NCI-H748 (cell line): Measurements from ENCODE around the gene CENPP.

Source experiments
- DNase-seq: peaks from one replicate; lab custom pipeline; 2025; ENCODE audit not compliant: unreplicated experiment; lab: John Stamatoyannopoulos, UW

Gene CENPP

GRCh38 chr9:92422611-92423338 lies 97.0 kb downstream of the CENPP start:
- no peak for DNase-seq

- no peak for DNase-seq
Measured at GRCh38 chr9:92423612-92424011, 97.9 kb downstream of the CENPP start.

- no peak for DNase-seq
Measured at GRCh38 chr9:92424340-92424739, 98.6 kb downstream of the CENPP start, which contains the start of gene OMD. Gene OMD (minus strand): TSS chr9:92424471. CDS start chr9:92417558, 6,913 bp downstream.

- no peak for DNase-seq
Measured at GRCh38 chr9:92425474-92425873, 99.7 kb downstream of the CENPP start.

- peak; percentile 94 for DNase-seq
Measured at GRCh38 chr9:92426501-92427145, 100.9 kb downstream of the CENPP start.

GRCh38 chr9:92429836-92430235 lies 104.1 kb downstream of the CENPP start:
- DNase-seq = no peak

- no peak for DNase-seq
Measured at GRCh38 chr9:92432350-92432749, 106.6 kb downstream of the CENPP start.

- no peak for DNase-seq
Measured at GRCh38 chr9:92432972-92433548, 107.3 kb downstream of the CENPP start.

GRCh38 chr9:92435263-92435662 lies 109.5 kb downstream of the CENPP start:
- no peak for DNase-seq

GRCh38 chr9:92438900-92439526 lies 113.3 kb downstream of the CENPP start:
- DNase-seq = peak; percentile 12

GRCh38 chr9:92439921-92440750 lies 114.4 kb downstream of the CENPP start:
- DNase-seq = no peak

GRCh38 chr9:92440751-92441046 lies 114.9 kb downstream of the CENPP start:
- no peak for DNase-seq

- DNase-seq = no peak
Measured at GRCh38 chr9:92444841-92445240, 119.1 kb downstream of the CENPP start.

GRCh38 chr9:92446536-92446935 lies 120.8 kb downstream of the CENPP start:
- DNase-seq = no peak

GRCh38 chr9:92455217-92455616 lies 129.5 kb downstream of the CENPP start:
- peak; percentile 36 for DNase-seq

GRCh38 chr9:92457576-92457975 lies 131.8 kb downstream of the CENPP start:
- no peak for DNase-seq

- DNase-seq = no peak
Measured at GRCh38 chr9:92463387-92463786, 137.6 kb downstream of the CENPP start.

GRCh38 chr9:92463984-92464383 lies 138.2 kb downstream of the CENPP start:
- no peak for DNase-seq

GRCh38 chr9:92467041-92467440 lies 141.3 kb downstream of the CENPP start:
- DNase-seq = no peak

GRCh38 chr9:92467511-92467910 lies 141.8 kb downstream of the CENPP start:
- DNase-seq = no peak

GRCh38 chr9:92468206-92468605 lies 142.5 kb downstream of the CENPP start:
- no peak for DNase-seq
